IPS-18c (cell line): Measurements from ENCODE around the gene KANSL1.

Experiments used
- H3K4me3 ChIP-seq: 2 replicates; pipeline ENCODE4 v1.7.0; 2013; ENCODE audit warnings: low read depth, mild to moderate bottlenecking, low read length, moderate library complexity; ENCODE audit not compliant: insufficient read depth
- H3K9me3 ChIP-seq: one replicate; pipeline ENCODE4 v1.6.1; 2013; ENCODE audit warnings: mild to moderate bottlenecking, low read length, moderate library complexity; ENCODE audit not compliant: control insufficient read depth, insufficient read depth

Gene KANSL1

GRCh38 chr17:46044989-46045388, 148.2 kb downstream of the KANSL1 start:
- Histone ChIP-seq H3K4me3 (no peak overlapping the region), H3K9me3 (no peaks in the 10 kb centered on the region)

GRCh38 chr17:46044286-46044928, 148.8 kb downstream of the KANSL1 start:
- Histone ChIP-seq H3K9me3 (no peaks in the 10 kb centered on the region), H3K4me3 (no peak overlapping the region)

- Histone ChIP-seq H3K9me3 (no peaks in the 10 kb centered on the region), H3K4me3 (no peak overlapping the region)
Measured at GRCh38 chr17:46043606-46044005, 149.6 kb downstream of the KANSL1 start.

- no peaks in the 10 kb centered on the region for H3K9me3 ChIP-seq
- H3K4me3 ChIP-seq: no peak overlapping the region
Measured at GRCh38 chr17:46042925-46043324, 150.3 kb downstream of the KANSL1 start.

GRCh38 chr17:46042246-46042645, 151.0 kb downstream of the KANSL1 start:
- H3K4me3 ChIP-seq: no peak overlapping the region
- H3K9me3 ChIP-seq: no peaks in the 10 kb centered on the region

- H3K4me3 ChIP-seq: no peak overlapping the region
- H3K9me3 ChIP-seq: no peaks in the 10 kb centered on the region
Measured at GRCh38 chr17:46039592-46040186, 153.5 kb downstream of the KANSL1 start.

GRCh38 chr17:46038937-46039336, 154.3 kb downstream of the KANSL1 start:
- H3K9me3 ChIP-seq: no peaks in the 10 kb centered on the region
- H3K4me3 ChIP-seq: no peak overlapping the region

GRCh38 chr17:46038414-46038813, 154.8 kb downstream of the KANSL1 start:
- Histone ChIP-seq H3K9me3 (no peaks in the 10 kb centered on the region), H3K4me3 (no peak overlapping the region)

- H3K9me3 ChIP-seq: no peaks in the 10 kb centered on the region
- H3K4me3 ChIP-seq: no peak overlapping the region
Measured at GRCh38 chr17:46037722-46038255, 155.4 kb downstream of the KANSL1 start.

GRCh38 chr17:46036491-46036890, 156.7 kb downstream of the KANSL1 start:
- H3K9me3 ChIP-seq: no peaks in the 10 kb centered on the region
- H3K4me3 ChIP-seq: no peak overlapping the region

- no peak overlapping the region for H3K4me3 ChIP-seq
- no peaks in the 10 kb centered on the region for H3K9me3 ChIP-seq
Measured at GRCh38 chr17:46035112-46035818, 158.0 kb downstream of the KANSL1 start.

- Histone ChIP-seq H3K4me3 (no peak overlapping the region), H3K9me3 (no peaks in the 10 kb centered on the region)
Measured at GRCh38 chr17:46033392-46033791, 159.8 kb downstream of the KANSL1 start.

- H3K4me3 ChIP-seq: no peak overlapping the region
- no peaks in the 10 kb centered on the region for H3K9me3 ChIP-seq
Measured at GRCh38 chr17:46032909-46033308, 160.3 kb downstream of the KANSL1 start.

- Histone ChIP-seq H3K4me3 (no peak overlapping the region), H3K9me3 (no peaks in the 10 kb centered on the region)
Measured at GRCh38 chr17:46031920-46032319, 161.3 kb downstream of the KANSL1 start.

- Histone ChIP-seq H3K4me3 (no peak overlapping the region), H3K9me3 (no peaks in the 10 kb centered on the region)
Measured at GRCh38 chr17:46031440-46031839, 161.8 kb downstream of the KANSL1 start.

GRCh38 chr17:46030752-46031151, 162.5 kb downstream of the KANSL1 start:
- no peak overlapping the region for H3K4me3 ChIP-seq
- no peaks in the 10 kb centered on the region for H3K9me3 ChIP-seq

GRCh38 chr17:46029627-46030026, 163.6 kb downstream of the KANSL1 start:
- Histone ChIP-seq H3K9me3 (no peaks in the 10 kb centered on the region), H3K4me3 (no peak overlapping the region)

GRCh38 chr17:46028981-46029565, 164.2 kb downstream of the KANSL1 start:
- Histone ChIP-seq H3K4me3 (no peak overlapping the region), H3K9me3 (no peaks in the 10 kb centered on the region)
